ENCODE results near the gene NR3C1. TPM values are rescaled to one million over a fixed set of nuclear protein-coding genes. Genes with fewer than 3 reads are reported as not detected.

NR3C1 gene
- total and polyA plus RNA-seq, 2 of the 13 experiments (the other 11 are each of a cell fraction or from before 2014, with no cell fraction given), result 10.0 to 24.3 TPM

DNA sequence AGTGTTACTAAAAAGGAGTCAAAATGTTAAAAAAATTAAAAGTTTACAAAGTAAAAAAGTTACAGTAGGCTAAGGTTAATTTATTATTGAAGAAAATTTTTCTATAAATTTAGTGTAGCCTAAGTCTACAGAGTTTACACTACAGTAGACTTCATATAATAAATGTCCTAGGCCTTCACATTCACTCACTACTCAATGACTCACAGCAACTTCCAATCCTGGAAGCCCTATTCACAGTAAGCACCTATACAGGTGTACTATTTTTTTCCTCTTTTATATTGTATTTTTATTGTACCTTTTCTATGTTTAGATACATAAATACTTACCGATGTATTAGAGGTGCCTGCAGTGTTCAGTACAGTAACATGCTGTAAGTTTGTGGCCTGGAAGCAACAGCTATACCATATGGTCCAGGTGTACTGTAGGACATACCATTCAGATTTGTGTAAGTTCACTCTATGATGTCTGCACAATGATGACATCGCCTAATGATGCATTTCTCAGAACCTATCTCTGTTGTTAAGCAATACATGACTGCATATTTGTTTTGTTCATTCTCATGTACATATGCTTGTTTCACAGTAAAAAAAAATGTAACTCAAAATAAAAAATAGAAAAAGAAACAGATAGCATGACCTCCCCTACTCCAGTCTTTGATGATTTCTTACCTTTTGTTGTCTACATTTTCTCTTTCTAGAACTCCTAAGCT, 64.7 kb downstream of the NR3C1 start:
- CTCF ChIA-PET (ENCODE audit: low intra/inter-chr PET ratio, low total read pairs), result no interaction called here
- no TSS peak for BruUV-seq (replicated peaks)

More for the DNA sequence above, 64.7 kb downstream of the NR3C1 start:
- FAIRE-seq, result no peak
- WGBS (ENCODE audit: low lambda C conversion rate), result 93% methylated on average over 2 of the region's 2 CpGs
- POLR2A ChIA-PET, result no interaction called here
- no peak for ATAC-seq
- TF ChIP-seq, protein P1, sequence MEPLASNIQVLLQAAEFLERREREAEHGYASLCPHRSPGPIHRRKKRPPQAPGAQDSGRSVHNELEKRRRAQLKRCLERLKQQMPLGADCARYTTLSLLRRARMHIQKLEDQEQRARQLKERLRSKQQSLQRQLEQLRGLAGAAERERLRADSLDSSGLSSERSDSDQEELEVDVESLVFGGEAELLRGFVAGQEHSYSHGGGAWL (CRISPR knock-in tag; IDR thresholded peaks at IDR 0.05), result no peak
- TF ChIP-seq MAZ (IDR thresholded peaks at IDR 0.05; ENCODE audit: borderline replicate concordance, low read depth, low read length), result no peak
- TF ChIP-seq MAZ (CRISPR knock-in tag; IDR thresholded peaks at IDR 0.05; ENCODE audit: low read depth), result no peak
- TF ChIP-seq, protein P2, sequence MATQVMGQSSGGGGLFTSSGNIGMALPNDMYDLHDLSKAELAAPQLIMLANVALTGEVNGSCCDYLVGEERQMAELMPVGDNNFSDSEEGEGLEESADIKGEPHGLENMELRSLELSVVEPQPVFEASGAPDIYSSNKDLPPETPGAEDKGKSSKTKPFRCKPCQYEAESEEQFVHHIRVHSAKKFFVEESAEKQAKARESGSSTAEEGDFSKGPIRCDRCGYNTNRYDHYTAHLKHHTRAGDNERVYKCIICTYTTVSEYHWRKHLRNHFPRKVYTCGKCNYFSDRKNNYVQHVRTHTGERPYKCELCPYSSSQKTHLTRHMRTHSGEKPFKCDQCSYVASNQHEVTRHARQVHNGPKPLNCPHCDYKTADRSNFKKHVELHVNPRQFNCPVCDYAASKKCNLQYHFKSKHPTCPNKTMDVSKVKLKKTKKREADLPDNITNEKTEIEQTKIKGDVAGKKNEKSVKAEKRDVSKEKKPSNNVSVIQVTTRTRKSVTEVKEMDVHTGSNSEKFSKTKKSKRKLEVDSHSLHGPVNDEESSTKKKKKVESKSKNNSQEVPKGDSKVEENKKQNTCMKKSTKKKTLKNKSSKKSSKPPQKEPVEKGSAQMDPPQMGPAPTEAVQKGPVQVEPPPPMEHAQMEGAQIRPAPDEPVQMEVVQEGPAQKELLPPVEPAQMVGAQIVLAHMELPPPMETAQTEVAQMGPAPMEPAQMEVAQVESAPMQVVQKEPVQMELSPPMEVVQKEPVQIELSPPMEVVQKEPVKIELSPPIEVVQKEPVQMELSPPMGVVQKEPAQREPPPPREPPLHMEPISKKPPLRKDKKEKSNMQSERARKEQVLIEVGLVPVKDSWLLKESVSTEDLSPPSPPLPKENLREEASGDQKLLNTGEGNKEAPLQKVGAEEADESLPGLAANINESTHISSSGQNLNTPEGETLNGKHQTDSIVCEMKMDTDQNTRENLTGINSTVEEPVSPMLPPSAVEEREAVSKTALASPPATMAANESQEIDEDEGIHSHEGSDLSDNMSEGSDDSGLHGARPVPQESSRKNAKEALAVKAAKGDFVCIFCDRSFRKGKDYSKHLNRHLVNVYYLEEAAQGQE (IDR thresholded peaks at IDR 0.05; ENCODE audit: borderline replicate concordance in 1 of 2, low read depth in 1 of 2, low read length in 2 of 2), result no peak
- peak; percentile 37; the same call in 1 of the 2 replicates for TF ChIP-seq CEBPB (IDR thresholded peaks at IDR 0.05; ENCODE audit: borderline replicate concordance, low read depth, low read length)
- TF ChIP-seq ETV6 (CRISPR knock-in tag; conservative IDR thresholded peaks at IDR 0.05), result no peak
- Histone ChIP-seq H4K20me1 (ENCODE audit: insufficient read depth, low read length) (no peaks in the 10 kb centered on the region), H3K9ac (ENCODE audit: insufficient read depth, low read depth, low read length) (no peak overlapping the region), H3K36me3 (replicated peaks in 1 of 2; ENCODE audit: control insufficient read depth in 1 of 2, insufficient read depth in 2 of 2, low read length in 2 of 2) (0 out of 5 replicates have a peak, but pooled peaks cover 0 to 3% of the 10 kb centered on the region in 2 experiments), H3K4me2 (ENCODE audit: low read depth, low read length) (no peak overlapping the region), H3K9me3 (ENCODE audit: low read length) (no peaks in the 10 kb centered on the region), H3K27me3 (ENCODE audit: control insufficient read depth in 1 of 2, insufficient read depth in 2 of 2, low read length in 2 of 2) (no peaks in the 10 kb centered on the region; a peak in 1 of 5 replicates), H2AFZ (ENCODE audit: low read length) (no peak overlapping the region), H3K79me2 (ENCODE audit: insufficient read depth, low read length) (peaks cover 5% of the 10 kb centered on the region), H3K4me3 (replicated peaks in 1 of 3; ENCODE audit: insufficient read depth in 1 of 3, low read depth in 2 of 3, low read length in 3 of 3) (no peak overlapping the region), H3K4me1 (ENCODE audit: insufficient read depth, low read length) (no peaks in the 10 kb centered on the region), H3K27ac (ENCODE audit: extremely low read length, insufficient read depth, low read length) (no peak overlapping the region)
- no peak for DNase-seq (ENCODE audit: low spot score)
- in situ Hi-C loops (cut with HindIII; ENCODE audit: extremely low pct_ligation_motif_present, low pct_unique_long_range_greater_than_20kb), result no loop called here
- intact Hi-C loops (cut with micrococcal nuclease; ENCODE audit: unreplicated experiment), result no loop called here

Measured in HepG2 (cell line).